ENCODE measurements around the gene IGSF1.

IGSF1 gene, protein sequence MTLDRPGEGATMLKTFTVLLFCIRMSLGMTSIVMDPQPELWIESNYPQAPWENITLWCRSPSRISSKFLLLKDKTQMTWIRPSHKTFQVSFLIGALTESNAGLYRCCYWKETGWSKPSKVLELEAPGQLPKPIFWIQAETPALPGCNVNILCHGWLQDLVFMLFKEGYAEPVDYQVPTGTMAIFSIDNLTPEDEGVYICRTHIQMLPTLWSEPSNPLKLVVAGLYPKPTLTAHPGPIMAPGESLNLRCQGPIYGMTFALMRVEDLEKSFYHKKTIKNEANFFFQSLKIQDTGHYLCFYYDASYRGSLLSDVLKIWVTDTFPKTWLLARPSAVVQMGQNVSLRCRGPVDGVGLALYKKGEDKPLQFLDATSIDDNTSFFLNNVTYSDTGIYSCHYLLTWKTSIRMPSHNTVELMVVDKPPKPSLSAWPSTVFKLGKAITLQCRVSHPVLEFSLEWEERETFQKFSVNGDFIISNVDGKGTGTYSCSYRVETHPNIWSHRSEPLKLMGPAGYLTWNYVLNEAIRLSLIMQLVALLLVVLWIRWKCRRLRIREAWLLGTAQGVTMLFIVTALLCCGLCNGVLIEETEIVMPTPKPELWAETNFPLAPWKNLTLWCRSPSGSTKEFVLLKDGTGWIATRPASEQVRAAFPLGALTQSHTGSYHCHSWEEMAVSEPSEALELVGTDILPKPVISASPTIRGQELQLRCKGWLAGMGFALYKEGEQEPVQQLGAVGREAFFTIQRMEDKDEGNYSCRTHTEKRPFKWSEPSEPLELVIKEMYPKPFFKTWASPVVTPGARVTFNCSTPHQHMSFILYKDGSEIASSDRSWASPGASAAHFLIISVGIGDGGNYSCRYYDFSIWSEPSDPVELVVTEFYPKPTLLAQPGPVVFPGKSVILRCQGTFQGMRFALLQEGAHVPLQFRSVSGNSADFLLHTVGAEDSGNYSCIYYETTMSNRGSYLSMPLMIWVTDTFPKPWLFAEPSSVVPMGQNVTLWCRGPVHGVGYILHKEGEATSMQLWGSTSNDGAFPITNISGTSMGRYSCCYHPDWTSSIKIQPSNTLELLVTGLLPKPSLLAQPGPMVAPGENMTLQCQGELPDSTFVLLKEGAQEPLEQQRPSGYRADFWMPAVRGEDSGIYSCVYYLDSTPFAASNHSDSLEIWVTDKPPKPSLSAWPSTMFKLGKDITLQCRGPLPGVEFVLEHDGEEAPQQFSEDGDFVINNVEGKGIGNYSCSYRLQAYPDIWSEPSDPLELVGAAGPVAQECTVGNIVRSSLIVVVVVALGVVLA (N-terminal part only)

DNA sequence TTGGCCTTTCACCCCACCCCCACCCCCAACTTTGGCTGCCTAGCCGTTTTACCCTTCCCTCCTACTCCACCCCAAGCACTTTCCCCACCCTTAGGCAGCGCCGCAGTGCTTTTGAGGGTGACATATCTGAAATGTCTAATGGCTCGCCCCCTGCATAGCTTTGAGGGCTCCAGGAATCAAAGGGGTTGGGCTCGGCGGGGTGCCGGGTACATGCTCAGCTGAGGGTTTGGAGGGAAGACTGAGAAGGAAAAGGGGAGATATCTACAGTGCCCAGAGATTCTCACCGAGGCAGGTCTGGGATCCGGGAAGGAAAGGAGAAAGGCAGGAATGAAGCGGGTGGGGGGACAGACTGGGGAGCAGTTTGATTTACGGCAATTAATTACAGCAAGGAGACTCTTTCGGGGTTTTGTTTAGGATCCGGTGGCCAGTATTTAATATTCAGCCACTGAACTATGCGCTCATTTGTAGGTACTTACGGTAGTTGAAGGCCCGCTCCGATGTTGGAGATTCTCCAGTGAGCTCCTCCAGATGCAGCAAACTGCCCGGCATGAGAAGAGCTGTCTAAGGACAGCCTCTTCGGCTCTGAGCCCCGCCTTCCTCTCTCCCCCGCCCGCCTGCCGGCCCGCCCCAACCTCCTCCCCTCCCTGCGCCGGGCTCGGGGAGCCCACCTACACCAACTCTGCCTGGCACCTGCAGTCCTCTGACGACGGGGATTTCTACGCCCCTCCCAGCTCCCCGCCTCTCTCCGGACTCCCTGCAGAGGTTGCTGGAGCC is at the start of gene IGSF1:
IGSF1 (minus strand) TSS at position 569 of the 774 bp plus-strand sequence. CDS start 2,632 bp downstream, outside the sequence.
- DNase-seq (ENCODE audit: low read depth in 2 of 2) = no peak

DNA sequence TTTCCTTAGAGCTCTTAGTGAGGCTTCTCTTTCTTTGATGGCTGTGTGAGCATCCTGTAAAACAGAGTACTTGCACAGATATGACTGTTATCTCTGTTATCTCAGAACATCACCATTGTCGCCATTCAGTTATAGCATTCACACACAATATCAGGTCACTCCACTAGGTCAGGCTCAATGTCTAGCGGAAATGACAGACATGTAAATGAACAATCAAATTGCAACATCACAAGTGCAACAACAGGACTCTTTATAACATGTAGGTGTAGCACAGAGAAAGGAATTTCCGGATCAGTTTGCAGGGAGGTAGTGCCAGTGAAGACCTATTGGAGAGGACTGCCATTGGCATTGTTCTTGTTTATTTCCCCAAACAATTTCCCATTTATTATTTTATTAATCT is 43.2 kb upstream of the IGSF1 start:
- DNase-seq (ENCODE audit: low read depth in 2 of 2) = no peak

DNA sequence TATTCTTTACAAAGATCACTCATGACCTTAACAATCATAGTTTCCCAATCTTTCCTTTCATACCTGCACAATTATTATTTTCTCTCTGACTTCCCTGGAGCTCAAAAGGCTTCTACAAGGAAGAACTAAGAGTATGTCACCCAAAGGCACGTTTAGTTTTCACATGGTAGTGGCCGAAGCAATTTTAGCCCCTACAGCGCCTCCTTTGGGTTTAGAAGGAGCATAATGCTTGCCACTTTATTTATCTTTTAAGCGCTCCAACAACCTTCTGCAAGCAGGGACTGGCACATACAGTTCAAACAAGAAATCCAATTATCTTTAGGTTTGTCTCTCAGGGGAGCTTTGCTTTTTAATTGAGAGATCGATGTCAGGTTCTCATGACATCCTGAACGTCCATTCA is 42.0 kb upstream of the IGSF1 start:
- DNase-seq (ENCODE audit: low read depth in 2 of 2) = no peak

DNA sequence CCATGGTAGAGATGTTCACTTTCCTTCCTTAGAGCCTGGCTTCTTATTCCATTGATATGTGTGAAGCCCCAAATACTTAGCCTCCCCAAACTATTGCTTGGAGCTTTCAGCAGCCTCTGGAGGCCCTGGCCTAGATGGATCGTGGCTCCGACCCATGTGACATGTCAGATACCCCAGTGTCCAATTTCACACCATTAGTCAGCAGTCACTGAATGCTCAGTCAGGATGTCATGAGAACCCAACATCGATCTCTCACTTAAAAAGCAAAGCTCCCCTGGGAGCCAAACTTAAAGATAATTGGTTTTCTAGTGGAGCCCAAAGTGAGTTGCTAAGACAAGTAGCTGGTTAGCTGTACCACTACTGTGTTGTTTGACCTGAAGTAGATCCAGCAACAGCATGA is 41.6 kb upstream of the IGSF1 start:
- DNase-seq (ENCODE audit: low read depth in 2 of 2) = no peak

DNA sequence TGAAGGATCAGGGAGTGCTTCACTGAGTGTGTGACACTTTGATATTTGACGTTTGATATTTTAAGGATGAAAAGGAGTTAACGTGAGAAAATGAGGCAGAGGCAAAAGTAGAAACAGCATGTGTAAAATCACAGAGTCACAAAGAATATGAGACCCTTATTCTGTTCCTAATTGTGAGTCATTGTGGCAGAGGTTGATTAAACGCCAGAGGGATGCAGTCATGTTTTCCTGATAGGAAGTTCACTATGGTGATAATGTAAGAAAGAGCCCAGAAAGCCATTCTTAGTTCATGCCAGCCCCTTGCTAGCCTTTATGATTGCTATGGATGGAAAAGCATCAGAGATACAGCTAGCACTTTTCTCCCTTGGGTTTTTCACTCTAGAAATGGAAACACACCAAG is 33.5 kb upstream of the IGSF1 start:
- DNase-seq (ENCODE audit: low read depth in 2 of 2) = no peak

DNA sequence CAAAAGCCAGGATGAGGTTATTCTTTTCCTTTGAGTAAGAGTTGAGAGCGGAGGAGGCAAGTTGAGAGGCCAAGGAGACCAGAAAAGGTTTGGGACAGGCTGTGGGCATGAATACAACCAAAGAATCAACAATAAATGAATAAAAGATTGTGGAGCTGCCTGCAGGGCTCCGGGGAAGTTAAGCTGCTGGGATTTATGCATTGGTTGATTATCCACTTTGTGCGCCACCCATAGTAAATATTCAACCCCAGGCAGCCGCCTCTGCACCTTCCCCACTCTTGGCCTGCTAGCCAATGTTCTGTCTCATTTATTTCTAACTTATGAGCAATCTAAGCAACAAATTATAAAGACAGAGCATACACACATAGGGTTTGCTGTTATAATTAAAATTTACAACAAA is 28.2 kb upstream of the IGSF1 start:
- no peak for DNase-seq (ENCODE audit: low read depth in 2 of 2)

DNA sequence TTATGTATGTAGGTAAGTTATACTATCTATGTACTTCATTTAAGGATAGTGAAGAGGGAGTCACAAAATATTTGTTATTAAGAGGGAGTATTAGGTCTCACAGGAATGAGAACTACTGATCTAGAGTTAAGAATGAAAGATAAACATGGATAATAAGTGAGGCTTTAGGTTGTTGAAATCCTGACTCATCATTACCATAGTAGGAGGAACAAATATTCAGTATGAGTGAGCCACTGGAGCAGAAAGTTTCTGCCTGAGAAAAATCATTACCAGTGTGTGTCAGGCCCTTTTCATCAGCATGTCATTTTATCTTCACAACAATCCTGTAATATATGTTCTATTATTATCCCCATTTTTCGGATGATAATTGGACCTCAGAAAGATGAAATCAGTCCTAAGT is 27.2 kb upstream of the IGSF1 start:
- no peak for DNase-seq (ENCODE audit: low read depth in 2 of 2)

DNA sequence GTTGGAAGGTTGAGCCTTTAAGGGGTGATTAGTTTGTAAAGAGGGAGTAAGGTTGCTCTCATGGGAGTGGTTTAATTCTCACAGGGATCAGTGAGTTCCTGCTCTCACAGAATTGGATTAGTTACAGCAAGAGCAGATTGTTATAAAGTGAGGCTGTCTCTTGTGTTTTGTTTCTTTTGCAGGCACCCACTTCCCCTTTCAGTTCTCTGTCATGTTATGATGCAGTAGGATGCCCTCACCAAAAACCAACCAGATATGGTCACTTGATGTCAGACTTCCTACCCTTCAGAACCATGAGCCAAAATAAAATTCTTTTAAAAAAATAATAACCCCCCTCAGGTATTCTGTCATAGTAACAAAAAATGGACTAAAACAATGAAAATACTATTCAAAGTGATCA is 19.9 kb upstream of the IGSF1 start:
- DNase-seq (ENCODE audit: low read depth in 2 of 2) = no peak

DNA sequence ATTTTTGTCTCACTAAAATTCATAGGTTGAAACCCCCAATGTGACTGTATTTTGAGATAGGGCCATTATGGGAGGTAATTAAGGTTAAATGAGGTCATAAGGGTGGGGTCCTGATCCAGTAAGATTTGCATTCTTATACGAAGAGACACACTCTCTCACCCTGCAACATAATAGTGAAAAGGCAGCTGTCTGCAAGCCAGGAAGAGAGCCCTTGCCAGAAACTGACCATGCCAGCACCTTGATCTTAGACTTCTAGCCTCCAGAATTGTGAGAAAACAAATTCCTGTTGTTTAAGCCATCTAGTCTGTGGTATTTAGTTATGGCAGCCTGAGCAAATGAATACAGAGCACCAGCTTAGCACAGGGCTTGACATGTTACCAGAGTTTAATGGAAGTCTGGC is 17.5 kb upstream of the IGSF1 start:
- DNase-seq (ENCODE audit: low read depth in 2 of 2) = no peak

DNA sequence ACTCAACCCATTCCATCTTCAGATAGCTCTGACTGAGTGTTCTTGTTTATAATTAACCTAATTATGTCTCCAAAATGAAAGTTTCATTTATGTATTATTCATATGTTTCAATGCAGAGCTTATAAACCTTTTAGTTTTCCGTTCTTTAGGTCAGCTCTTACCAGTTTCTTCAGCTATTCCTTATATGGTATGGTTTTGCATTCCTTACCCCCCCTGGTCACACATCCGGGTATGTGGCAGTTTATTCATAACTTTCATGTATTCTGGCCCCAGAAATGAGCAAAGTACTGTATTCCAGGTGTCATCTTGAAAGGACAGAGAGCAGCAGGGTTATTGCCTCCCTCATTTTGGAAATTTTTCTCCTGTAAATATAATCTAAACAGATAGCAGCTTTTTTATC is 16.8 kb upstream of the IGSF1 start:
- DNase-seq (ENCODE audit: low read depth in 2 of 2) = no peak

DNA sequence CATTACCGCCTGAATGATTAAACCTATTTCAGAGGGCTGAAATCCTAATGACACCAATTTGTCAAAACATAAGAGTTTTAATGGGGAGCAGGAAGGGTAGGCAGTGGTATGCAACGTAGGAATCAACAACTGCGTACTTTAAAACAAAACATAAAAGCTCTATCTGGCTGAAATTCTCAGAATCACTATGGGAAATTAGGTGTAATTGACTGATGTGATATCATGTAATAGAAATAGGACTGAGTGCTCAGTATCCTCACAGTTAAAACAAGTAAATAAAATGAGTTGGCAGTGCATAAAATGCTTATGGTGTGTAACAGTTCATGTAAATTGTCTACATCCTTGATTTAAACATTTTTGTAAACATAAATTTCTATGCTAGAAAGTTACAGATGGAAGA is 13.6 kb upstream of the IGSF1 start:
- DNase-seq (ENCODE audit: low read depth in 2 of 2) = no peak

DNA sequence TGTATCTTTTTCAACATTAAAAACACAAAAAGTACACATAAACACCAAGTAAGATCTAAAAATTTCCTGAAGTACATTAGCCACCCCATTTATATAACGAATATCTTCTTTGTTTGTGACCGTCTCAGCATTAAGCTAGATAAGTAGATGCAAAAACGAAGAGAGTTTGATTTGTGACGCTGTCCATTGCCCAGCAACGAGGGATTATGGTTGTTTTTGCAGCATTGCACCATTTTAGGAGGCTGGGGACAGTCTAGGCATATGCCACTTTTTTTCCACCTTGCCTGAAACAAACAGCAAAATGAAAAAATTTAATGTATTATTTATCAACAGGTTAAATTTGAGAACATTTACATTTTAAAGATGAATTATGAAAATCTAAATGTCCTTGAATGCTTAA is 12.0 kb upstream of the IGSF1 start:
- DNase-seq (ENCODE audit: low read depth in 2 of 2) = no peak

DNA sequence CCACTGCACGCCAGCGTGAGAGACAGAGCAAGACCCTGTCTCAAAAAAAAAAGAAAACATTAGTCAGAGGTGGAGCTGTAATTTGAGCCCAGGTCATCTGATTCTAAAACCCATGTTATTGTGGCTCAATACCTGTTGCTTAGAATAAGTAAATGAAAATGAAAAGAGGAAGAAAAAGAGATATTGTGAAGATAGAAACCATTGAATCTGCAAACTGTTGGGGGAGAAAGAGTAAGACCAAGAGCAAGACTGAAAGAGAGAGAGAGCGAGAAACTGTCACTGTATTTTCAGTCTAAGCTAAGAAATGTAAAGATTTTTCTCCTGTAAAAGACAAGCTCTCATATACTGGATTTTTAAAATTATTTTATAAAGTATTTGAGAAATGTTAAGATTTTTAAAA is 9.7 kb upstream of the IGSF1 start:
- no peak for DNase-seq (ENCODE audit: low read depth in 2 of 2)

DNA sequence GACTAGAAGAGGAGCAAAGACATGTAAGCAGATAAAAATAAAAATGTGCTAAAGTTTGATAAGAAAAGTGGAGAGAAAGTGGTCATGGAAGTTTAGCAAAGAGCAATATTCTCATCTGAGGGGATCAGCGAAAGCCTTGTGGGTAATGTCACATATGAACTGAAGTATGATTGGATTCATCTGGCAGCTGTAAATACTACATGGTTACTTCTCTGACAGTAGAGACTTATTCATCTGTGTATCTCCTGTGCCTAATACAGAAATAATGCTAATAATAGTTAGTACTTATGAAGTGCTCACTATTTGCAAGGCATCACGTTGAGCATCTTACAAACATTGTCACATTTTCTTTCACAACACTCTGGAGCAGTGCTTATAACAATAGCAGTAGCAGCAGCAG is 8.9 kb upstream of the IGSF1 start:
- no peak for DNase-seq (ENCODE audit: low read depth in 2 of 2)

DNA sequence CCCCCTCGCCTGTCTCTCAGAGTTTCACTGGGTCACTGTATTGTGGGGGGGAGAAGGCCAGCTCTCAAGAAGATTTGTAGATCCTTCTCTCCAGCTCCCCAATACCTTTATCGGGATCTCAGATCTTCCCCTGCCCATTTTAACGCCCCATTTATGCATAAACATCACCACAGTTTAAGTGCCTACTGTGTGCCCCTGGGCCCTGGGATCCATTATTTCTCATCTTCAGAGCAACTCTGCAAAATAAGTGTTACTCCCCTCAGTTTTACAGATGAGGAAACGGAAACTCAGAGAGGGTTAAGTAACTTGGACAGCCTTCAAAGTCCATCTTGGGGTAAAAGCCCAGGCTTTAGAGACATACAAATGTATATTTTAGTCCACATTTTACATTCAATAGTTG is 421 bp upstream of the IGSF1 start:
- no peak for DNase-seq (ENCODE audit: low read depth in 2 of 2)

DNA sequence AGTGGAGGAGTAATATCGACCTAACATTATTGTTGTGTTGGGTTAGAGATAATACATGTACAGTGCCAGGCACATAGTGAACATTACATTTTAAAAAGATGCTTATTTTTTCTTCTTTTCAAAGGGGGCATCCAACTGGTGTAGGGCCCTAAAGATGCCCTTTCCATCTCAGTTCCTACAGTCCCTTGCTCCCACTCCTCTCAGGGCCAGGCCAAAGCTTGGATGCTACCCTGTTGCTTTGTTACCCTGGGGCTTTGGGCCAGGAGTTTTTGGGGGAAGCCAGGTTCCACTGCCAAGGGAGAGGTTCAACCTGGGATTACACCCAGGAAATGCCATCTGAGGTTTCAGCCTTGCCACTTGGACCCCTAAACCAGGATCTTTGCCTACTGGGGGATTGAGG is 918 bp downstream of the IGSF1 start:
- no peak for DNase-seq (ENCODE audit: low read depth in 2 of 2)

DNA sequence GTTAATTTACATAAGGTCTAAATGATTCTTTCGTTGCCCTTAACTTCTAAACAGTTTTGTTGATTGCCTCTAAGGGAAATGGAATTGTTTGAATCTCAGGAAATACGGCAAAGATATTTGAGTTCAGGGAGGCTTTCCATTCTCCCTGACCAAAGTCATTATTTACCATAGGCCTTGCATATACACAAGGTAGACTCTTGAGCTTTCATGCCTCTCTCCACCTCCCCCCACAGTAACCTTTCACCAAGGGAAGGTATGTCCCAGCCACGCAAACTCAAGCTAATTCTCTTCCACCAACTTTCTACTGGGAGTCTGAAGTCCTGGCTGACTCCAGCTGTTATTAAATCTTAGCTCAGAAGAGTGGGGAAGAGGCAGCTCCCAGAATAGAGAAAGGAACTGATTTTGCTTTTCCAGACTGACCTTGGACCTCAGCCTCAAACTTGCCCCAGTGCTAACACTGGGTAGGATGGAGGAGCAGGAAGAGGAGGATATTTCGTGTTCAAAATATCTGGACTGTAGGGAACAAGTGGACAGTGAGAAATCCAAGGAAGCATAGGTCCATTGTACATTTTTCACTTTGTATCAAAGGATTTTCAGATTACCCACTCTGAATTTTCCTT is 1.4 kb downstream of the IGSF1 start:
- DNase-seq (ENCODE audit: low read depth in 2 of 2) = no peak

DNA sequence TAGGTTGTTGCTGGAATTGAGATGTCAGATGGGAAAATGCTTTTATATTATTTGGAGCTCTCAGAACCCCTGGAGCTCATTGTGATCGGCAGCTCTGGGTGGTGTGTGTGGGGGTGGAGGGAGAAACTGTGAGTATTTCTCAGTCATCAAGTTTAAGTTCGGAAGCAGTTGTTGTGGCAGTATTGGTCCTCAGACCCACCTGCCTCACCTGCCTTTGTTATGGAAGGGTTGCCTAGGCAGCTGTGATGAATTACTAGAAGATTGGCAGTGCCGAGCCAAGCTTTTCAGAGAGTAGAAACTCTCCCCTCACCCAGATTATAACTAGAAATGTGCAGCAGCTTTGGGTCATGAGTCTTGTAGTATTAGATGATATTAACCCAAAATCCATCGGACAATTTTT is 9.5 kb downstream of the IGSF1 start:
- no peak for DNase-seq (ENCODE audit: low read depth in 2 of 2)

DNA sequence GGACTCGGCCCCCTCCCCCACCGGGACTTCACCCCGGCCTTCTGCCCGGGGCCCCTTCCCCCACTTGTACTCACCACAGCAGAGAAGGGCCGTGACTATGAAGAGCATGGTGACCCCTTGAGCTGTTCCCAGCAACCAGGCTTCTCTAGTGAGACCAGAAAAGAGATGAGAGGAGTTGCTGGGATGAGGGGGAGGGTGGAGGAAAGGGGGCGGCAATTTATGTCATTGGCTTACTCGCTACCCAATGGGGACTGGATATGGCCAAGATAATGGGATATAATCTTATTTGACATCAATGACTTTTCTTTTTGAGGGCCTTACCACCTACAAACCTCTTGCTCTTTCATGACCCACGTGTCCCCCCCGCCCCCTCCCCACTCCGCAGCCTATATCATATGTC is 9.9 kb downstream of the IGSF1 start:
- DNase-seq (ENCODE audit: low read depth in 2 of 2) = no peak

DNA sequence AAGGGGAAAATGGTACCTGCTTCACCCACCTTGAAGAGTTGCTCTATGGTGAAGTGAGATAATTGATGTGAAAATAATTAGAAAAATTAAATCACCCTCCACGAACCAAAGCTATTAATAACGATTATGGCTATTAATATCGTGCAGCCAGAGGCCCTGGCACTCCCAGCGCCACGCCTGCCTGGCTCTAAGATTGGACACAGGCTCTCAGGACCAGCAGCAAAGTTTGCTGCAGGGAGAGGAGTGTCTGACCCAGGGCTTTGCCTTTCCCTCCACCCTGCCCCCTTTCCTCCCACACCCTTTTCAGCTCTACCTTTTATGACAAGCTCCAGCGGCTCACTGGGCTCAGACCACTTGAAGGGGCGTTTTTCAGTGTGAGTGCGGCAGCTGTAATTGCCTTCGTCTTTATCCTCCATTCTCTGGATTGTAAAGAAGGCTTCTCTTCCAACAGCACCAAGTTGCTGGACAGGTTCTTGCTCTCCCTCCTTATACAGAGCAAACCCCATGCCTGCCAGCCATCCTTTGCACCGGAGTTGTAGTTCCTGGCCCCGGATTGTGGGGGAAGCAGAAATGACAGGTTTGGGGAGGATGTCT is 11.5 kb downstream of the IGSF1 start:
- no peak for DNase-seq (ENCODE audit: low read depth in 2 of 2)

DNA sequence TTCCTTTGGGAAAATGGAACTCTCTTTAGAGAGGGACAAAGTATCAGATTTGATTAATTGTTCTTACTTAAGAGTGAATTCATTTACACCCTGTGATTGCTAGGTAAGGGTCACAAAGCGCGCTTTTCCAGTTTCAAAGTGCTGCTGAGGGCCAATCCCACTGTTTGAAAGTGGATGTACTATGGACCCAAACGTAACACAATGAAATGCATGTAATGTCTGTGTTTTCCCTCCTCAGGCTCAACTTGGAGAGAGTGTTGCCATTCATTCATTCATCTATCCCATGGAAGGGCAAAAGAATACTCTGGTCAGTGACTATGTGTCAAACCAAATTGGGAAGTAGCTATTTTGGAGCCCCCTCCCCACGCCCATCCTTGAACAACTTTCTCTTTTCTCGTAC is 16.1 kb downstream of the IGSF1 start:
- no peak for DNase-seq (ENCODE audit: low read depth in 2 of 2)

Measured in stimulated activated CD8-positive, alpha-beta memory T cell treated with anti-CD3 and anti-CD28 coated beads, Interleukin-15, amount 100 ng/mL, for 48 hours (primary cell).